SK-N-SH (cell line): ENCODE measurements around the gene PCED1B. TPM values are rescaled to one million over a fixed set of nuclear protein-coding genes. Genes with fewer than 3 reads are reported as not detected.

Experiments
- CTCF ChIA-PET: fragments of 300-600, 350-600 bp; formaldehyde crosslinking; extraction: SDS; loops from one replicate; lab custom pipeline; 2021; lab: Yijun Ruan, JAX
- POLR2A ChIA-PET: fragments of 350-600 bp; sonication (Branson Sonifier 250); formaldehyde crosslinking; extraction: SDS; loops from one replicate; lab custom pipeline; 2020; ENCODE audit warnings: antibody characterized with exemption, inconsistent platforms; lab: Yijun Ruan, JAX
- DNase-seq: peaks from one replicate; pipeline ENCODE4 v3.0.0; 2012
- H2AFZ ChIP-seq: fragments of 200-600 bp; sonication (generic); 2 replicates; pipeline ENCODE4 v1.8.1; 2016; ENCODE audit warnings: antibody characterized with exemption, mild to moderate bottlenecking, low read depth
- H3F3A ChIP-seq: fragments of 200-600 bp; sonication (generic); replicated peaks from 2 replicates; pipeline ENCODE3; 2016; ENCODE audit warnings: antibody characterized with exemption, mild to moderate bottlenecking; ENCODE audit not compliant: insufficient read depth
- H3K27ac ChIP-seq, 2 experiments: fragments of 200-500 bp in 1 of 2; fragments of 200-600 bp in 1 of 2; sonication (Bioruptor generic) in 1 of 2; sonication (generic), shearing (Covaris generic) in 1 of 2; 2 replicates each; pipeline versions ENCODE4 v1.5.1 to v1.6.1; 2014 to 2016; ENCODE audit warnings: low read depth in 2 of 2, inconsistent platforms in 1 of 2, low read length in 1 of 2, mild to moderate bottlenecking in 1 of 2, mixed read lengths in 1 of 2
- H3K27me3 ChIP-seq: fragments of 200-600 bp; sonication (generic), shearing (Covaris generic); 2 replicates; pipeline ENCODE4 v1.6.1; 2016; ENCODE audit warnings: mixed run types; ENCODE audit not compliant: insufficient read depth
- H3K36me3 ChIP-seq, 2 experiments: fragments of 200-500 bp in 1 of 2; fragments of 200-600 bp in 1 of 2; sonication (Bioruptor generic) in 1 of 2; sonication (generic) in 1 of 2; replicated peaks in 1 of 2; 2 replicates each; pipeline versions ENCODE3 to v1.5.1; 2014 to 2016; ENCODE audit warnings: low read length in 1 of 2, mild to moderate bottlenecking in 1 of 2; ENCODE audit not compliant: insufficient read depth in 2 of 2, control insufficient read depth in 1 of 2
- H3K4me1 ChIP-seq, 2 experiments: fragments of 200-500 bp in 1 of 2; fragments of 200-600 bp in 1 of 2; sonication (Bioruptor generic) in 1 of 2; sonication (generic), shearing (Covaris generic) in 1 of 2; 2 replicates each; pipeline versions ENCODE4 v1.5.1 to v1.6.1; 2014 to 2016; ENCODE audit warnings: low read depth in 1 of 2, low read length in 1 of 2, mixed run types in 1 of 2; ENCODE audit not compliant: insufficient read depth in 2 of 2, control insufficient read depth in 1 of 2
- H3K4me2 ChIP-seq: fragments of 200-600 bp; sonication (generic), shearing (Covaris generic); 2 replicates; pipeline ENCODE4 v1.6.1; 2017; ENCODE audit warnings: mixed run types
- H3K4me3 ChIP-seq, 2 experiments: fragments of 200-500 bp in 1 of 2; fragments of 200-600 bp in 1 of 2; sonication (Bioruptor generic) in 1 of 2; sonication (generic), shearing (Covaris generic) in 1 of 2; 2 replicates each; pipeline versions ENCODE4 v1.5.1 to v1.8.1; 2014 to 2016; ENCODE audit warnings: low read depth in 2 of 2, inconsistent platforms in 1 of 2, low read length in 1 of 2, mild to moderate bottlenecking in 1 of 2, mixed read lengths in 1 of 2, moderate library complexity in 1 of 2
- H3K79me2 ChIP-seq: fragments of 200-600 bp; sonication (generic); 2 replicates; pipeline ENCODE4 v1.8.1; 2017; ENCODE audit warnings: mild to moderate bottlenecking; ENCODE audit not compliant: insufficient read depth
- H3K9ac ChIP-seq: fragments of 200-600 bp; sonication (generic); 2 replicates; pipeline ENCODE4 v1.6.1; 2017; ENCODE audit warnings: mixed run types
- H3K9me2 ChIP-seq: fragments of 200-600 bp; sonication (generic); 2 replicates; pipeline ENCODE4 v1.6.1; 2017; ENCODE audit warnings: mixed run types
- H3K9me3 ChIP-seq: fragments of 200-600 bp; sonication (generic); 2 replicates; pipeline ENCODE4 v1.6.1; 2017; ENCODE audit warnings: mixed run types, mild to moderate bottlenecking, moderate library complexity
- H4K20me1 ChIP-seq: fragments of 200-600 bp; sonication (generic); 2 replicates; pipeline ENCODE4 v1.6.1; 2017; ENCODE audit warnings: mild to moderate bottlenecking, mixed run types; ENCODE audit not compliant: insufficient read depth
- CTCF ChIP-seq: fragments of 200-600 bp; sonication (generic); IDR thresholded peaks from 2 replicates; pipeline ENCODE4 v1.6.1; 2017; ENCODE audit warnings: antibody characterized with exemption, mild to moderate bottlenecking, moderate library complexity
- EZH2phosphoT487 ChIP-seq: fragments of 200-600 bp; sonication (generic); IDR thresholded peaks from 2 replicates; pipeline ENCODE4 v1.6.1; 2017; ENCODE audit warnings: low read depth, mixed run types, mild to moderate bottlenecking, antibody characterized with exemption, moderate library complexity, borderline replicate concordance
- FOSL2 ChIP-seq: IDR thresholded peaks from 2 replicates; pipeline ENCODE4 v1.4.0; 2012; ENCODE audit warnings: low read depth, mild to moderate bottlenecking, moderate library complexity, borderline replicate concordance
- FOXJ3 ChIP-seq: sonication (generic); formaldehyde crosslinking; IDR thresholded peaks from 2 replicates; pipeline ENCODE4 v1.5.1; 2020; ENCODE audit warnings: mild to moderate bottlenecking, missing genetic modification reagents
- JUND ChIP-seq: IDR thresholded peaks from 2 replicates; pipeline ENCODE4 v1.4.0; 2012
- MEF2A ChIP-seq: IDR thresholded peaks from 2 replicates; pipeline ENCODE4 v1.4.0; 2012; ENCODE audit warnings: low read depth, borderline replicate concordance
- MXI1 ChIP-seq: IDR thresholded peaks from 2 replicates; pipeline ENCODE4 v1.6.1; 2012; ENCODE audit warnings: mild to moderate bottlenecking, low read depth, low read length, improper control_type of control experiment
- PBX3 ChIP-seq: IDR thresholded peaks from 2 replicates; pipeline ENCODE4; 2012
- POLR2AphosphoS5 ChIP-seq: IDR thresholded peaks from 2 replicates; pipeline ENCODE4 v1.6.1; 2012; ENCODE audit warnings: low read depth, low read length
- TAF1 ChIP-seq: IDR thresholded peaks from 2 replicates; pipeline ENCODE4 v1.6.1; 2012; ENCODE audit warnings: low read depth, mild to moderate bottlenecking, low read length, moderate library complexity, borderline replicate concordance
- TCF12 ChIP-seq: IDR thresholded peaks from 2 replicates; pipeline ENCODE4 v1.4.0; 2012
- YY1 ChIP-seq: IDR thresholded peaks from 2 replicates; pipeline ENCODE4 v1.4.0; 2012; ENCODE audit warnings: low read depth, mild to moderate bottlenecking
- ZBTB33 ChIP-seq: IDR thresholded peaks from 2 replicates; pipeline ENCODE4 v1.4.0; 2012; ENCODE audit warnings: low read depth, borderline replicate concordance
- WGBS: methylation state at CpG from one replicate; pipeline ENCODE4 v1.1.6; 2017; ENCODE audit warnings: low lambda C conversion rate; 5-methylcytosine and 5-hydroxymethylcytosine counted together
- polyA plus RNA-seq, 3 experiments: library from polyadenylated mRNA; depleted of rRNA; stranded (reverse); fragments of >200 nt; gene quantifications; 2 replicates each; pipeline ENCODE4 v1.2.3, GENCODE V29; 2012

Gene PCED1B
- polyA plus RNA-seq, 1 of the 3 experiments (the other 2 are of a cell fraction) = 0.21 TPM

GRCh38 chr12:47085815-47086252, 6.4 kb downstream of the PCED1B start:
- H3K9me2 ChIP-seq = no peaks in the 10 kb centered on the region
- DNase-seq = no peak
- H3F3A ChIP-seq = peaks cover 50% of the 10 kb centered on the region
- H3K27me3 ChIP-seq = no peaks in the 10 kb centered on the region
- no peak overlapping the region for H2AFZ ChIP-seq
- peak overlapping the region in 1 of 2 experiments; percentile 80; a peak in 2 of 4 replicates for H3K27ac ChIP-seq
- H3K9me3 ChIP-seq = no peaks in the 10 kb centered on the region
- H3K36me3 ChIP-seq = no peaks in the 10 kb centered on the region
- POLR2A ChIA-PET = no interaction called here
- H3K4me1 ChIP-seq = peaks cover 0 to 62% of the 10 kb centered on the region in 2 experiments; a peak in 2 of 4 replicates
- H3K79me2 ChIP-seq = no peaks in the 10 kb centered on the region
- no peaks in the 10 kb centered on the region for H4K20me1 ChIP-seq
- WGBS = 4% methylated on average over 6 of the region's 6 CpGs
- H3K9ac ChIP-seq = no peak overlapping the region
- peak overlapping the region; percentile 70 for H3K4me2 ChIP-seq
- TF ChIP-seq MEF2A = no peak
- TF ChIP-seq FOSL2 = peak; percentile 70; the same call in 1 of the 2 replicates
- no peak for TF ChIP-seq FOXJ3 (CRISPR knock-in tag)
- TF ChIP-seq JUND = peak; percentile 68
- no peak for TF ChIP-seq CTCF
- peak; percentile 30; the same call in 1 of the 2 replicates for TF ChIP-seq PBX3
- peak; percentile 56; the same call in 1 of the 2 replicates for TF ChIP-seq TCF12
- no peak overlapping the region for H3K4me3 ChIP-seq
- CTCF ChIA-PET = no interaction called here

- Histone ChIP-seq H3K4me1 (peaks cover 0 to 62% of the 10 kb centered on the region in 2 experiments; a peak in 2 of 4 replicates), H3K4me3 (no peak overlapping the region), H3K9me2 (no peaks in the 10 kb centered on the region), H2AFZ (no peak overlapping the region), H3K36me3 (no peaks in the 10 kb centered on the region), H3K9me3 (no peaks in the 10 kb centered on the region), H3F3A (peaks cover 36% of the 10 kb centered on the region), H4K20me1 (no peaks in the 10 kb centered on the region), H3K79me2 (no peaks in the 10 kb centered on the region), H3K27me3 (no peaks in the 10 kb centered on the region), H3K27ac (peak overlapping the region in 1 of 2 experiments; percentile 80; a peak in 2 of 4 replicates), H3K4me2 (0 out of 2 replicates have a peak overlapping the region, but pooled peaks have one; percentile 44), H3K9ac (no peak overlapping the region)
- DNase-seq = no peak
- ChIA-PET POLR2A (no interaction called here), CTCF (no interaction called here)
- no peak for TF ChIP-seq TAF1
- no peak for TF ChIP-seq EZH2phosphoT487
- no peak for TF ChIP-seq ZBTB33
- TF ChIP-seq CTCF = no peak
- no peak for TF ChIP-seq POLR2AphosphoS5
- no peak for TF ChIP-seq PBX3
- no peak for TF ChIP-seq YY1
- TF ChIP-seq MXI1 = no peak
- WGBS = 2% methylated on average over 2 of the region's 2 CpGs
Observed at GRCh38 chr12:47087088-47087688, 7.8 kb downstream of the PCED1B start.
